Loucy (cell line): ENCODE data around the gene IGF1R.

Experiments used
- H2AFZ ChIP-seq: fragments of 200-600 bp; sonication (generic); 2 replicates; pipeline ENCODE4 v1.6.0; 2016; ENCODE audit warnings: antibody characterized with exemption, mild to moderate bottlenecking, low read length, moderate library complexity
- H3F3A ChIP-seq: fragments of 200-600 bp; 2 replicates; pipeline ENCODE4 v1.6.0; 2016; ENCODE audit warnings: antibody characterized with exemption, low read depth, mild to moderate bottlenecking
- H3K27me3 ChIP-seq: fragments of 200-600 bp; sonication (generic); 2 replicates; pipeline ENCODE4 v1.6.1; 2014; ENCODE audit warnings: low read length, mild to moderate bottlenecking; ENCODE audit not compliant: insufficient read depth, poor library complexity, severe bottlenecking
- H3K36me3 ChIP-seq: fragments of 200-600 bp; sonication (generic); 2 replicates; pipeline ENCODE4 v1.6.1; 2016; ENCODE audit warnings: low read length; ENCODE audit not compliant: insufficient read depth
- H3K4me1 ChIP-seq: fragments of 200-600 bp; sonication (generic); 2 replicates; pipeline ENCODE4 v1.5.1; 2014; ENCODE audit warnings: low read length, mild to moderate bottlenecking; ENCODE audit not compliant: insufficient read depth, poor library complexity, severe bottlenecking
- H3K4me2 ChIP-seq: fragments of 200-600 bp; sonication (generic); 2 replicates; pipeline ENCODE4 v1.6.0; 2014; ENCODE audit warnings: antibody characterized with exemption, low read length, low read depth, mild to moderate bottlenecking; ENCODE audit not compliant: poor library complexity, severe bottlenecking
- H3K4me3 ChIP-seq: fragments of 200-600 bp; sonication (generic); 2 replicates; pipeline ENCODE4 v1.5.1; 2014; ENCODE audit warnings: low read length, mild to moderate bottlenecking, mixed read lengths; ENCODE audit not compliant: poor library complexity, severe bottlenecking
- H3K79me2 ChIP-seq: fragments of 200-600 bp; sonication (generic); 2 replicates; pipeline ENCODE4 v1.6.1; 2014; ENCODE audit warnings: low read length; ENCODE audit not compliant: insufficient read depth
- H3K9ac ChIP-seq: fragments of 200-600 bp; sonication (generic); 2 replicates; pipeline ENCODE4 v1.6.0; 2014; ENCODE audit warnings: mild to moderate bottlenecking, low read depth, low read length, moderate library complexity; ENCODE audit not compliant: poor library complexity, severe bottlenecking
- H3K9me2 ChIP-seq: fragments of 200-600 bp; sonication (generic); replicated peaks from 2 replicates; pipeline ENCODE4 v1.6.1; 2016; ENCODE audit warnings: low read depth, low read length, mixed read lengths
- H3K9me3 ChIP-seq: fragments of 200-600 bp; sonication (generic); 2 replicates; pipeline ENCODE4 v1.6.1; 2014; ENCODE audit warnings: mild to moderate bottlenecking, antibody characterized with exemption, low read length, low read depth; ENCODE audit not compliant: insufficient read depth
- H4K20me1 ChIP-seq: fragments of 200-600 bp; sonication (generic); 2 replicates; pipeline ENCODE4 v1.6.0; 2014; ENCODE audit warnings: antibody characterized with exemption, low read length, mild to moderate bottlenecking; ENCODE audit not compliant: insufficient read depth, poor library complexity, severe bottlenecking
- CTCF ChIP-seq: fragments of 200-600 bp; sonication (generic); conservative IDR thresholded peaks from 2 replicates; pipeline ENCODE4 v1.5.1; 2014; ENCODE audit warnings: mild to moderate bottlenecking, antibody characterized with exemption, low read length
- EZH2phosphoT487 ChIP-seq: fragments of 200-600 bp; IDR thresholded peaks from 2 replicates; pipeline ENCODE4 v1.6.1; 2018; ENCODE audit warnings: antibody characterized with exemption, mild to moderate bottlenecking, moderate library complexity, borderline replicate concordance

Gene IGF1R

GRCh38 chr15:98855067-98855814 is 206.9 kb downstream of the IGF1R start:
- peaks cover 43% of the 10 kb centered on the region for H3K4me1 ChIP-seq
- H3K36me3 ChIP-seq = no peaks in the 10 kb centered on the region
- H3F3A ChIP-seq = peaks cover 5% of the 10 kb centered on the region; the same call in 1 of the 2 replicates
- no peak overlapping the region for H2AFZ ChIP-seq
- H3K9me2 ChIP-seq = no peaks in the 10 kb centered on the region
- H3K79me2 ChIP-seq = peaks cover 91% of the 10 kb centered on the region
- no peak overlapping the region for H3K4me3 ChIP-seq
- H4K20me1 ChIP-seq = peaks cover 4% of the 10 kb centered on the region
- H3K27me3 ChIP-seq = no peaks in the 10 kb centered on the region
- no peak overlapping the region for H3K9ac ChIP-seq
- TF ChIP-seq EZH2phosphoT487 (no peak), CTCF (no peak)
- no peaks in the 10 kb centered on the region for H3K9me3 ChIP-seq
- H3K4me2 ChIP-seq = no peak overlapping the region

- H3K9ac ChIP-seq = no peak overlapping the region
- no peak overlapping the region for H3K4me2 ChIP-seq
Measured at GRCh38 chr15:98855815-98856531, 207.6 kb downstream of the IGF1R start.

GRCh38 chr15:98856532-98856907 is 208.2 kb downstream of the IGF1R start:
- TF ChIP-seq CTCF (no peak), EZH2phosphoT487 (no peak)
- Histone ChIP-seq H3K9me3 (no peaks in the 10 kb centered on the region), H3K4me1 (peaks cover 45% of the 10 kb centered on the region), H3K9me2 (no peaks in the 10 kb centered on the region), H3K4me3 (no peak overlapping the region), H3F3A (peaks cover 5% of the 10 kb centered on the region; the same call in 1 of the 2 replicates), H3K27me3 (no peaks in the 10 kb centered on the region), H3K79me2 (peaks cover 89% of the 10 kb centered on the region), H2AFZ (no peak overlapping the region), H4K20me1 (peaks cover 4% of the 10 kb centered on the region), H3K9ac (no peak overlapping the region), H3K4me2 (no peak overlapping the region), H3K36me3 (no peaks in the 10 kb centered on the region)

More at GRCh38 chr15:98855815-98856531, 207.6 kb downstream of the IGF1R start:
- H3K9me3 ChIP-seq = no peaks in the 10 kb centered on the region
- no peak overlapping the region for H3K4me3 ChIP-seq
- H3K27me3 ChIP-seq = no peaks in the 10 kb centered on the region
- H3F3A ChIP-seq = peaks cover 5% of the 10 kb centered on the region; the same call in 1 of the 2 replicates
- H4K20me1 ChIP-seq = peaks cover 4% of the 10 kb centered on the region
- H2AFZ ChIP-seq = no peak overlapping the region
- no peak for TF ChIP-seq CTCF
- no peak for TF ChIP-seq EZH2phosphoT487
- peaks cover 89% of the 10 kb centered on the region for H3K79me2 ChIP-seq
- H3K9me2 ChIP-seq = no peaks in the 10 kb centered on the region
- H3K36me3 ChIP-seq = no peaks in the 10 kb centered on the region
- peaks cover 45% of the 10 kb centered on the region for H3K4me1 ChIP-seq
